ENCODE measurements around the gene MAML3.

GRCh38 chr4:140172960-140173359, 19.0 kb upstream of the MAML3 start:
- TF ChIP-seq SIN3A (IDR thresholded peaks at IDR 0.05; ENCODE audit: borderline replicate concordance, insufficient read depth, low read length) (no peak), POLR2AphosphoS5 (IDR thresholded peaks at IDR 0.05; ENCODE audit: low read depth, low read length) (no peak), TAF1 (IDR thresholded peaks at IDR 0.05; ENCODE audit: borderline replicate concordance, insufficient read depth, low read length) (no peak)
